Measurements from ENCODE around the gene CBR3. TPM values are rescaled to one million over a fixed set of nuclear protein-coding genes. Genes with fewer than 3 reads are reported as not detected.

The CBR3 gene
- polyA plus RNA-seq, 1 experiment = 10.2 TPM

GRCh38 chr21:36186506-36187399 is 51.9 kb downstream of the CBR3 start:
- Histone ChIP-seq H3K9me3 (ENCODE audit: control insufficient read depth, insufficient read depth, low read length) (no peaks in the 10 kb centered on the region), H3K4me3 (ENCODE audit: low read depth, low read length) (no peak overlapping the region), H3K27ac (ENCODE audit: low read depth, low read length) (no peak overlapping the region), H3K27me3 (ENCODE audit: control insufficient read depth, insufficient read depth, low read length) (no peaks in the 10 kb centered on the region)
- no peak for DNase-seq (ENCODE audit: low read depth, low spot score)
- no peak for TF ChIP-seq CTCF (IDR thresholded peaks at IDR 0.05; ENCODE audit: low read depth, low read length)
- CTCF ChIA-PET = interaction anchor here (1.4 kb wide), 1 partner anchor 23 kb away, joined by 4 read pairs; no protein-coding TSS in a partner anchor
- POLR2A ChIA-PET = no interaction called here

GRCh38 chr21:36188081-36188681 is 53.3 kb downstream of the CBR3 start:
- Histone ChIP-seq H3K27me3 (ENCODE audit: control insufficient read depth, insufficient read depth, low read length) (no peaks in the 10 kb centered on the region), H3K27ac (ENCODE audit: low read depth, low read length) (no peak overlapping the region), H3K4me3 (ENCODE audit: low read depth, low read length) (no peak overlapping the region), H3K9me3 (ENCODE audit: control insufficient read depth, insufficient read depth, low read length) (no peaks in the 10 kb centered on the region)
- ChIA-PET CTCF (interaction anchor here (1.4 kb wide), 1 partner anchor 21 kb away, joined by 4 read pairs; no protein-coding TSS in a partner anchor), POLR2A (interaction anchor here (1.1 kb wide), 1 partner anchor 16 kb away, joined by 4 read pairs; no protein-coding TSS in a partner anchor)
- DNase-seq (ENCODE audit: low read depth, low spot score) = no peak
- TF ChIP-seq CTCF (IDR thresholded peaks at IDR 0.05; ENCODE audit: low read depth, low read length) = no peak

GRCh38 chr21:36188937-36189336 is 54.1 kb downstream of the CBR3 start:
- Histone ChIP-seq H3K27ac (ENCODE audit: low read depth, low read length) (no peak overlapping the region), H3K9me3 (ENCODE audit: control insufficient read depth, insufficient read depth, low read length) (no peaks in the 10 kb centered on the region), H3K27me3 (ENCODE audit: control insufficient read depth, insufficient read depth, low read length) (no peaks in the 10 kb centered on the region), H3K4me3 (ENCODE audit: low read depth, low read length) (no peak overlapping the region)
- DNase-seq (ENCODE audit: low read depth, low spot score) = no peak
- CTCF ChIA-PET = no interaction called here
- no peak for TF ChIP-seq CTCF (IDR thresholded peaks at IDR 0.05; ENCODE audit: low read depth, low read length)
- POLR2A ChIA-PET = no interaction called here

GRCh38 chr21:36190736-36191135 is 55.9 kb downstream of the CBR3 start:
- DNase-seq (ENCODE audit: low read depth, low spot score) = no peak
- CTCF ChIA-PET = no interaction called here

More at GRCh38 chr21:36190736-36191135, 55.9 kb downstream of the CBR3 start:
- Histone ChIP-seq H3K4me3 (ENCODE audit: low read depth, low read length) (no peak overlapping the region), H3K27ac (ENCODE audit: low read depth, low read length) (no peak overlapping the region), H3K9me3 (ENCODE audit: control insufficient read depth, insufficient read depth, low read length) (no peaks in the 10 kb centered on the region), H3K27me3 (ENCODE audit: control insufficient read depth, insufficient read depth, low read length) (no peaks in the 10 kb centered on the region)
- TF ChIP-seq CTCF (IDR thresholded peaks at IDR 0.05; ENCODE audit: low read depth, low read length) = no peak
- POLR2A ChIA-PET = no interaction called here

Data from AG04450 (cell line).